Coronary artery (tissue), 2 donors: ENCODE measurements around the gene CLCN7.

Experiments used
- DNase-seq: peaks from one replicate; pipeline ENCODE4 v3.0.0-alpha.2; 2017; ENCODE audit warnings: low spot score
- H3K27ac ChIP-seq, 2 donors: fragments of 200-600 bp; sonication (generic); one replicate each; pipeline ENCODE4 v1.5.1; 2016 to 2019
- H3K4me3 ChIP-seq: fragments of 200-600 bp; sonication (generic); 2 replicates; pipeline ENCODE4 v1.5.1; 2016; ENCODE audit warnings: mild to moderate bottlenecking, moderate library complexity
- TF ChIP-seq, protein P1 (sequence below): fragments of 200-600 bp; sonication (generic); IDR thresholded peaks from one replicate; pipeline ENCODE4 v1.5.1; 2019; ENCODE audit warnings: antibody characterized with exemption

CLCN7 gene

GRCh38 chr16:1450218-1450617 lies 24.6 kb downstream of the CLCN7 start:
- Histone ChIP-seq H3K27ac (no peak overlapping the region), H3K4me3 (no peak overlapping the region)
- no peak for DNase-seq
- TF ChIP-seq, protein P1, sequence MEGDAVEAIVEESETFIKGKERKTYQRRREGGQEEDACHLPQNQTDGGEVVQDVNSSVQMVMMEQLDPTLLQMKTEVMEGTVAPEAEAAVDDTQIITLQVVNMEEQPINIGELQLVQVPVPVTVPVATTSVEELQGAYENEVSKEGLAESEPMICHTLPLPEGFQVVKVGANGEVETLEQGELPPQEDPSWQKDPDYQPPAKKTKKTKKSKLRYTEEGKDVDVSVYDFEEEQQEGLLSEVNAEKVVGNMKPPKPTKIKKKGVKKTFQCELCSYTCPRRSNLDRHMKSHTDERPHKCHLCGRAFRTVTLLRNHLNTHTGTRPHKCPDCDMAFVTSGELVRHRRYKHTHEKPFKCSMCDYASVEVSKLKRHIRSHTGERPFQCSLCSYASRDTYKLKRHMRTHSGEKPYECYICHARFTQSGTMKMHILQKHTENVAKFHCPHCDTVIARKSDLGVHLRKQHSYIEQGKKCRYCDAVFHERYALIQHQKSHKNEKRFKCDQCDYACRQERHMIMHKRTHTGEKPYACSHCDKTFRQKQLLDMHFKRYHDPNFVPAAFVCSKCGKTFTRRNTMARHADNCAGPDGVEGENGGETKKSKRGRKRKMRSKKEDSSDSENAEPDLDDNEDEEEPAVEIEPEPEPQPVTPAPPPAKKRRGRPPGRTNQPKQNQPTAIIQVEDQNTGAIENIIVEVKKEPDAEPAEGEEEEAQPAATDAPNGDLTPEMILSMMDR: no peak

DNA sequence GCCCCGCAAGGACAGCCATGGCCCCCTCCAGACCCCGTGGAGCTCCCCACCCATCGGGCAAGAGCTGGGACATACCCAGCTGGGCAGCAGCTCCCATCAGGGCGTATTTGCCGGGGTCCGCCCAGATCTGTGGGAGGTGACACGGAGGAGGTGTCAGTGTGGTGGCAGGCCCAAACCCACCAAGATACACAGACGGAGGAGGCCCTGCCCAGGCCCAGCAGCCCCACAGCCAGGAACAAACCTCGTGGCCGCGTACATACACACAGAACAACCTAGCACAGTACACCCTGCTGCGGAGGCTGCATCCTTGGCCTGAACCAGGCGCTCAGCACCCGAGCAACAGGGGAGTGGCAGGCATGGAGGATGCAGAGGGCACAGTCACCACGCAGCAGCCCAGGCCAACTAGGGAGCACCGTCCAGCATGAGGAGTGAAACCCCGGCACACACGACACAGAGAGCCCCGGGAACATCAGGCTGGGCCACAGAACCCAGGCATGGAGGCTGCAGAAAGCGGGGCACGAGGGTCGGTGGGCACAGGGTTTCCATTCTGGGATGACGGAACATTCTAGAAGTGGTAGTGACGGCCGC lies 25.5 kb downstream of the CLCN7 start:
- TF ChIP-seq, protein P1: no peak
- Histone ChIP-seq H3K4me3 (no peak overlapping the region), H3K27ac (no peak overlapping the region)
- DNase-seq: no peak

GRCh38 chr16:1448536-1449116 lies 26.2 kb downstream of the CLCN7 start:
- DNase-seq: no peak
- Histone ChIP-seq H3K4me3 (no peak overlapping the region), H3K27ac (no peak overlapping the region)
- TF ChIP-seq, protein P1: no peak

DNA sequence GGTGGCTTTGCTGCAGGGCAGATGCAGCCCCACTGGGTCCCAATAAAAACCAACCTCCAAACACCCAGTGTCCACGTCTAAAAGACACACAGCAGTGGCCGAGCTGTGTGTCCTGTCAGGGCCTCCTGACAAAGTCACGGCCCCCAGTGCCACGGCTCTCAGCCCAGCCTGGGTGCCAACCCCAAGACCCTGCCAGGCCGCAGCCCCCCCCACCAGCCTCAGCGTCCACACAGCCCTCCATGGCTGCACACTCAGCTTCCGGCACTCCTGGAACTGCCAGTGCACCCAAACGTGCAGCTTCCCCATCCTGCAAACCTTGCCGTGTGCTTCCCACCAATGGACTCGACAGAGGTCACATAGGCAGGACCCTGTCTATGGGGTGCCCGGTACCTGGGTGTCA lies 26.9 kb downstream of the CLCN7 start:
- Histone ChIP-seq H3K4me3 (no peak overlapping the region), H3K27ac (no peak overlapping the region)
- no peak for DNase-seq
- TF ChIP-seq, protein P1: no peak

GRCh38 chr16:1446296-1447080 lies 28.3 kb downstream of the CLCN7 start:
- DNase-seq: no peak
- Histone ChIP-seq H3K4me3 (no peak overlapping the region), H3K27ac (no peak overlapping the region)
- TF ChIP-seq, protein P1: no peak

DNA sequence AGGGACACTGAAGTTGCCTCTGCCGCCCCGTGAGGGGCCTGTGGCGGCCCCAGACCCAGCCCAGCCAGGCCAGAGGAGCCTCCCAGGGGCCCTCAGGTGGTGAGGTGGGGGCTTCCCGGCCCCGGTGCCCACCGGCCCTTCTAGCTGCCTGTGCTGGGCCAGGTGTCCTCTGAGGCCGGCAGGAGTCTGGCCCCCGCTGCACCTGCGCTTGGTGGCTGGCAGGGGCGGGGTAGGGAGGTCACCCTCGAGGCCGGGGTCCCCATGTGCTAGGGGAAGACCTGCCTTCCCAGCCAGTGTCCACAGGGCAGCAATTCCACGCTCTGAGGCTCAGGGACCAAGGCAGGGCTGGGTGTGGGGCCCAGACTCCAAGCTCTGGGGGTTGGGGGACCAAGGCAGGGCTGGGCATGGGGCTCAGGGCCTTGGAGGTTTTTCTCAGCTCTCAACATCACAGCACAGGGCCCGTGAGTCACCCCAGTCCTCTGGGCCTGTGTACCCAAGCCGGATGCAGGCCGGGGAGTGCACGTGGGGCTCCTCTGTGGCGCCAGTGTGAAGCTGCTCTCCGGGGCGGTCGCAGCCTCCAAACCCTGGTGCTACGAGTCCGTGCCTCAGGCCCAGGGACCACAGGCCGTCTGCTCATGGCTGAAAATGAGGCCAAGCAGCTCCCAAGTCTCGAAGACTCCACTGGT lies 29.2 kb downstream of the CLCN7 start:
- TF ChIP-seq, protein P1: no peak
- no peak overlapping the region for H3K27ac ChIP-seq
- H3K4me3 ChIP-seq: no peak overlapping the region
- DNase-seq: no peak
